ENCODE data around the gene SLC27A5. TPM values are rescaled to one million over a fixed set of nuclear protein-coding genes. Genes with fewer than 3 reads are reported as not detected.

Gene SLC27A5
- total and polyA plus RNA-seq, 2 of the 13 experiments (the other 11 are each of a cell fraction or from before 2014, with no cell fraction given), result 30.3 to 40.2 TPM

GRCh38 chr19:58560921-58561320 is 49.1 kb upstream of the SLC27A5 start:
- intact Hi-C loops (cut with micrococcal nuclease; ENCODE audit: unreplicated experiment), result no loop called here
- no peak for FAIRE-seq
- no TSS peak for BruUV-seq (replicated peaks)
- POLR2A ChIA-PET, result interaction anchor here (0.9 to 3.9 kb wide), 4 partner anchors 14 to 47 kb away, joined by 3 to 42 read pairs (median 10); partner anchors contain the start of gene TRIM28
- Histone ChIP-seq H3K9ac (ENCODE audit: insufficient read depth, low read depth, low read length) (no peak overlapping the region), H2AFZ (ENCODE audit: low read length) (no peak overlapping the region), H3K36me3 (replicated peaks in 1 of 2; ENCODE audit: control insufficient read depth in 1 of 2, insufficient read depth in 2 of 2, low read length in 2 of 2) (peaks cover 7 to 8% of the 10 kb centered on the region in 2 experiments; a peak in 4 of 5 replicates), H3K79me2 (ENCODE audit: insufficient read depth, low read length) (peaks cover 32% of the 10 kb centered on the region), H3K4me2 (ENCODE audit: low read depth, low read length) (no peak overlapping the region), H3K4me1 (ENCODE audit: insufficient read depth, low read length) (peaks cover 27% of the 10 kb centered on the region), H3K9me3 (ENCODE audit: low read length) (no peaks in the 10 kb centered on the region), H4K20me1 (ENCODE audit: insufficient read depth, low read length) (no peaks in the 10 kb centered on the region), H3K4me3 (replicated peaks in 1 of 3; ENCODE audit: insufficient read depth in 1 of 3, low read depth in 2 of 3, low read length in 3 of 3) (no peak overlapping the region), H3K27me3 (ENCODE audit: control insufficient read depth in 1 of 2, insufficient read depth in 2 of 2, low read length in 2 of 2) (no peaks in the 10 kb centered on the region), H3K27ac (ENCODE audit: extremely low read length, insufficient read depth, low read length) (no peak overlapping the region)
- no peak for TF ChIP-seq ELF3 (CRISPR knock-in tag; IDR thresholded peaks at IDR 0.05)
- TF ChIP-seq NFE2L1 (CRISPR knock-in tag; IDR thresholded peaks at IDR 0.05; ENCODE audit: borderline replicate concordance), result no peak
- no peak for DNase-seq (ENCODE audit: low spot score)
- CTCF ChIA-PET (ENCODE audit: low intra/inter-chr PET ratio, low total read pairs), result no interaction called here
- in situ Hi-C loops (cut with HindIII; ENCODE audit: extremely low pct_ligation_motif_present, low pct_unique_long_range_greater_than_20kb), result no loop called here
- no peak for ATAC-seq

DNA sequence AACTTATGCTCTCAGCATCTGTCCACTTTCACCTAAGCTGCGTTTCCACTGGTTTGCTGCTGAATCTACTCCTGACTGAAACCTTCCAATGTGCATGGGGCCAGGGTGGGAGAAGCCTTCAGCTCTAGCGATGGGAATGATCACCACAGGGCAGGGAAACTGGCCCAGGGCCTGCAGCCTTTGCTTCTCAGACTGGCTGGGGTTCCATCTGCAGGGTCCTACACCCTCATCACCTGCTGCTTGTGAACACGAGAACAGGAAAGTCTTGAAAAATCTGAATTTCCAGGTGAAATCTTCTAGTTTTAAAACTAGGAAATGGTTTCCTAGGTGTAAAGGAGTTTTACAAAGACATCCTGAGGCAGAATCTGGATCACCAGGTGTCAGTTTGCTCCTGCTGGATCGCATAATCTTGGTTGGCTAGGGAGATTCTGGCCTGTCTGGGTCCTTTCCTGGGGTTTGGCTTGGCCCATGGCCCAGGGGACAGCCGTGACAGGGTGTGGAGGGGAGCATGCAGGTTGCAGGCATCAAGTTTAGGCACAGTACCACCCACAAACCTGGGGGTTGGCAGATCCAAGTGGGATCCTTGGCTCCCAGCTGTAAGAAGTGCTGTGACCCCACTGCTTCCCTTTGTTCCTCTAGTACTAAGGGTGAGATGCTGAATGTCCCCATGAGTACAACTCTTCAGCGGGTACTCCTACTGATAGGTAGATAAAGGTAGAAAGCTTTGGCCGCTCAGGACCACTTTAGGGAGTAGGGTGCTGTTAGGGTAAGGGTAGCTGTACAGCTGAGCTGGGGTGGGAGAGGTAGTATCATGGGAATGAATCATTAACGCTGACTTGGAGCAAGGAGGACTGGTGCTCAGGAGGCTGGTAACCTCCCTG is 48.5 kb upstream of the SLC27A5 start:
- ChIA-PET CTCF (ENCODE audit: low intra/inter-chr PET ratio, low total read pairs) (no interaction called here), POLR2A (interaction anchor here (1.0 to 3.9 kb wide), 15 partner anchors 8 to 198 kb away, joined by 3 to 42 read pairs (median 8); partner anchors contain the start of genes MZF1, SLC27A5, TRIM28 and ZBTB45)
- Histone ChIP-seq H3K4me1 (ENCODE audit: insufficient read depth, low read length) (peaks cover 31% of the 10 kb centered on the region), H3K36me3 (replicated peaks in 1 of 2; ENCODE audit: control insufficient read depth in 1 of 2, insufficient read depth in 2 of 2, low read length in 2 of 2) (peaks cover 8 to 9% of the 10 kb centered on the region in 2 experiments; a peak in 4 of 5 replicates), H3K9ac (ENCODE audit: insufficient read depth, low read depth, low read length) (peak overlapping the region; percentile 98), H2AFZ (ENCODE audit: low read length) (no peak overlapping the region), H3K27ac (ENCODE audit: extremely low read length, insufficient read depth, low read length) (peak overlapping the region; percentile 96), H4K20me1 (ENCODE audit: insufficient read depth, low read length) (no peaks in the 10 kb centered on the region), H3K4me2 (ENCODE audit: low read depth, low read length) (peak overlapping the region; percentile 95), H3K27me3 (ENCODE audit: control insufficient read depth in 1 of 2, insufficient read depth in 2 of 2, low read length in 2 of 2) (no peaks in the 10 kb centered on the region), H3K79me2 (ENCODE audit: insufficient read depth, low read length) (peaks cover 32% of the 10 kb centered on the region), H3K4me3 (replicated peaks in 1 of 3; ENCODE audit: insufficient read depth in 1 of 3, low read depth in 2 of 3, low read length in 3 of 3) (peak overlapping the region; percentile 36 to 84 (median 84)), H3K9me3 (ENCODE audit: low read length) (no peaks in the 10 kb centered on the region)
- BruUV-seq (replicated peaks), result no TSS peak
- in situ Hi-C loops (cut with HindIII; ENCODE audit: extremely low pct_ligation_motif_present, low pct_unique_long_range_greater_than_20kb) (no loop called here), intact Hi-C loops (cut with micrococcal nuclease; ENCODE audit: unreplicated experiment) (no loop called here)
- 69% methylated on average over 6 of the region's 8 CpGs for WGBS (ENCODE audit: low lambda C conversion rate)
- DNase-seq (ENCODE audit: low spot score) (no peak), ATAC-seq (no peak), FAIRE-seq (no peak)
- no peak for TF ChIP-seq SAFB2 (CRISPR knock-in tag; IDR thresholded peaks at IDR 0.05; ENCODE audit: borderline replicate concordance, low read depth)
- TF ChIP-seq ZNF777 (CRISPR knock-in tag; IDR thresholded peaks at IDR 0.05), result no peak
- no peak for TF ChIP-seq ZNF354B (CRISPR knock-in tag; IDR thresholded peaks at IDR 0.05)
- 0 out of 2 replicates have a peak, but pooled peaks have one; percentile 10 for TF ChIP-seq ELF4 (CRISPR knock-in tag; IDR thresholded peaks at IDR 0.05; ENCODE audit: borderline replicate concordance)
- TF ChIP-seq ZNF552 (CRISPR knock-in tag; IDR thresholded peaks at IDR 0.05; ENCODE audit: borderline replicate concordance), result no peak
- no peak for TF ChIP-seq HOXA3 (CRISPR knock-in tag; IDR thresholded peaks at IDR 0.05)
- no peak for TF ChIP-seq ZFAT (CRISPR knock-in tag; conservative IDR thresholded peaks at IDR 0.05)
- 0 out of 2 replicates have a peak, but pooled peaks have one; percentile 16 for TF ChIP-seq POLR2G (IDR thresholded peaks at IDR 0.05; ENCODE audit: low read depth, low read length)
- TF ChIP-seq FOXO1 (CRISPR knock-in tag; IDR thresholded peaks at IDR 0.05), result no peak
- 0 out of 2 replicates have a peak, but pooled peaks have one; percentile 2 for TF ChIP-seq ZSCAN31 (CRISPR knock-in tag; IDR thresholded peaks at IDR 0.05; ENCODE audit: low read depth)
- TF ChIP-seq HDAC2 (CRISPR knock-in tag; IDR thresholded peaks at IDR 0.05), result no peak
- TF ChIP-seq GATAD1 (CRISPR knock-in tag; IDR thresholded peaks at IDR 0.05), result no peak
- 0 out of 2 replicates have a peak, but pooled peaks have one; percentile 3 for TF ChIP-seq ZNF772 (CRISPR knock-in tag; IDR thresholded peaks at IDR 0.05)
- TF ChIP-seq ZSCAN30 (CRISPR knock-in tag; IDR thresholded peaks at IDR 0.05), result no peak
- 0 out of 2 replicates have a peak, but pooled peaks have one; percentile 14 for TF ChIP-seq ZNF709 (CRISPR knock-in tag; IDR thresholded peaks at IDR 0.05)
- TF ChIP-seq ZNF205 (CRISPR knock-in tag; IDR thresholded peaks at IDR 0.05), result no peak

Data from HepG2 (cell line).